A673 (cell line): Measurements from ENCODE around the gene CP.
"Not testable (repeated sequence)": the region's sequence is repeated elsewhere in the genome, so short reads cannot be mapped to it uniquely, and the experiment has no call there.

Experiments used
- EZH2 ChIP-seq: fragments of 200-600 bp; sonication (generic); IDR thresholded peaks from 2 replicates; pipeline ENCODE4 v1.6.1; 2017; ENCODE audit warnings: borderline replicate concordance, low read depth, mild to moderate bottlenecking, mixed read lengths, antibody characterized with exemption, low read length; ENCODE audit not compliant: poor library complexity, severe bottlenecking
- TF ChIP-seq, protein P1 (sequence below): fragments of 300-800, 200-600 bp; sonication (generic); conservative IDR thresholded peaks from 2 replicates; pipeline ENCODE4 v1.5.1; 2017; ENCODE audit warnings: low read depth, mild to moderate bottlenecking, antibody characterized with exemption, low read length, moderate library complexity, mixed read lengths

DNA sequence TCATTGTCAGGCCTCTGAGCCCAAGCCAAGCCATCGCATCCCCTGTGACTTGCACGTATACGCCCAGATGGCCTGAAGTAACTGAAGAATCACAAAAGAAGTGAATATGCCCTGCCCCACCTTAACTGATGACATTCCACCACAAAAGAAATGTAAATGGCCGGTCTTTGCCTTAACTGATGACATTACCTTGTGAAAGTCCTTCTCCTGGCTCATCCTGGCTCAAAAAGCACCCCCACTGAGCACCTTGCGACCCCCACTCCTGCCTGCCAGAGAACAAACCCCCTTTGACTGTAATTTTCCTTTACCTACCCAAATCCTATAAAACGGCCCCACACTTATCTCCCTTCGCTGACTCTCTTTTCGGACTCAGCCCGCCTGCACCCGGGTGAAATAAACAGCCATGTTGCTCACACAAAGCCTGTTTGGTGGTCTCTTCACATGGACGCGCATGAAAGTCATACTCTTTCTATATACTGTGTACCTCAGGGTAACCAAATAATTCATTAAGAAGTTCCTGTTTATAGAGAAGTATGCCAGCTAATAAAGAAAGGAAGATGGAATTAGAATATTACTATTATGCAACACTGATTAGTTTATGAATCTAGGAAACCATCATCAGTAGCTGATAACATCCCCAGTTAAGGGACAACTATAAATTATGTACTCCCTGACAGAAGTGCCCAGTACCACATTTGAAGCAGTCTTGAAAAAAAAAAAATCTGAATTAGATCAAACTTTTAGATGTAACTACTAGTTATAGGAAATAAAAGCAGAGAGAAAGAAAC is 24.6 kb downstream of the CP start:
- TF ChIP-seq, protein P1, sequence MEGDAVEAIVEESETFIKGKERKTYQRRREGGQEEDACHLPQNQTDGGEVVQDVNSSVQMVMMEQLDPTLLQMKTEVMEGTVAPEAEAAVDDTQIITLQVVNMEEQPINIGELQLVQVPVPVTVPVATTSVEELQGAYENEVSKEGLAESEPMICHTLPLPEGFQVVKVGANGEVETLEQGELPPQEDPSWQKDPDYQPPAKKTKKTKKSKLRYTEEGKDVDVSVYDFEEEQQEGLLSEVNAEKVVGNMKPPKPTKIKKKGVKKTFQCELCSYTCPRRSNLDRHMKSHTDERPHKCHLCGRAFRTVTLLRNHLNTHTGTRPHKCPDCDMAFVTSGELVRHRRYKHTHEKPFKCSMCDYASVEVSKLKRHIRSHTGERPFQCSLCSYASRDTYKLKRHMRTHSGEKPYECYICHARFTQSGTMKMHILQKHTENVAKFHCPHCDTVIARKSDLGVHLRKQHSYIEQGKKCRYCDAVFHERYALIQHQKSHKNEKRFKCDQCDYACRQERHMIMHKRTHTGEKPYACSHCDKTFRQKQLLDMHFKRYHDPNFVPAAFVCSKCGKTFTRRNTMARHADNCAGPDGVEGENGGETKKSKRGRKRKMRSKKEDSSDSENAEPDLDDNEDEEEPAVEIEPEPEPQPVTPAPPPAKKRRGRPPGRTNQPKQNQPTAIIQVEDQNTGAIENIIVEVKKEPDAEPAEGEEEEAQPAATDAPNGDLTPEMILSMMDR: not testable (repeated sequence)
- not testable (repeated sequence) for TF ChIP-seq EZH2
